NAMALWA (cell line): ENCODE data around the gene PCDH11X.
"Not testable (repeated sequence)": the region's sequence is repeated elsewhere in the genome, so short reads cannot be mapped to it uniquely, and the experiment has no call there.

Experiments used
- DNase-seq: peaks from one replicate; pipeline ENCODE4 v3.0.0-alpha.2; 2015; ENCODE audit warnings: low spot score

Gene PCDH11X, protein sequence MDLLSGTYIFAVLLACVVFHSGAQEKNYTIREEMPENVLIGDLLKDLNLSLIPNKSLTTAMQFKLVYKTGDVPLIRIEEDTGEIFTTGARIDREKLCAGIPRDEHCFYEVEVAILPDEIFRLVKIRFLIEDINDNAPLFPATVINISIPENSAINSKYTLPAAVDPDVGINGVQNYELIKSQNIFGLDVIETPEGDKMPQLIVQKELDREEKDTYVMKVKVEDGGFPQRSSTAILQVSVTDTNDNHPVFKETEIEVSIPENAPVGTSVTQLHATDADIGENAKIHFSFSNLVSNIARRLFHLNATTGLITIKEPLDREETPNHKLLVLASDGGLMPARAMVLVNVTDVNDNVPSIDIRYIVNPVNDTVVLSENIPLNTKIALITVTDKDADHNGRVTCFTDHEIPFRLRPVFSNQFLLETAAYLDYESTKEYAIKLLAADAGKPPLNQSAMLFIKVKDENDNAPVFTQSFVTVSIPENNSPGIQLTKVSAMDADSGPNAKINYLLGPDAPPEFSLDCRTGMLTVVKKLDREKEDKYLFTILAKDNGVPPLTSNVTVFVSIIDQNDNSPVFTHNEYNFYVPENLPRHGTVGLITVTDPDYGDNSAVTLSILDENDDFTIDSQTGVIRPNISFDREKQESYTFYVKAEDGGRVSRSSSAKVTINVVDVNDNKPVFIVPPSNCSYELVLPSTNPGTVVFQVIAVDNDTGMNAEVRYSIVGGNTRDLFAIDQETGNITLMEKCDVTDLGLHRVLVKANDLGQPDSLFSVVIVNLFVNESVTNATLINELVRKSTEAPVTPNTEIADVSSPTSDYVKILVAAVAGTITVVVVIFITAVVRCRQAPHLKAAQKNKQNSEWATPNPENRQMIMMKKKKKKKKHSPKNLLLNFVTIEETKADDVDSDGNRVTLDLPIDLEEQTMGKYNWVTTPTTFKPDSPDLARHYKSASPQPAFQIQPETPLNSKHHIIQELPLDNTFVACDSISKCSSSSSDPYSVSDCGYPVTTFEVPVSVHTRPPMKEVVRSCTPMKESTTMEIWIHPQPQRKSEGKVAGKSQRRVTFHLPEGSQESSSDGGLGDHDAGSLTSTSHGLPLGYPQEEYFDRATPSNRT (N-terminal part only)

GRCh38 chrX:91779135-91779534 is at the start of gene PCDH11X:
PCDH11X (plus strand) TSS chrX:91779375; CDS start chrX:91835505, 56,130 bp downstream.
- DNase-seq, result not testable (repeated sequence)

GRCh38 chrX:91747446-91747845 is 31.7 kb upstream of the PCDH11X start:
- DNase-seq, result not testable (repeated sequence)

DNA sequence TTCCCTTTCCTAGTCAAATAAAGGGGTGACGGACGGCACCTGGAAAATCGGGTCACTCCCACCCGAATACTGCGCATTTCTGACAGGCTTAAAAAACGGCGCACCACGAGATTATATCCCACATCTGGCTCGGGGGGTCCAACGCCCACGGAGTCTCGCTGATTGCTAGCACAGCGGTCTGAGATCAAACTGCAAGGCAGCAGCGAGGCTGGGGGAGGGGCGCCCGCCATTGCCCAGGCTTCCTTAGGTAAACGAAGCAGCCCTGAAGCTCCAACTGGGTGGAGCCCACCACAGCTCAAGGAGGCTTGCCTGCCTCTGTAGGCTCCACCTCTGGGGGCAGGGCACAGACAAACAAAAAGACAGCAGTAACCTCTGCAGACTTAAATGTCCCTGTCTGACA is 26.2 kb upstream of the PCDH11X start:
- not testable (repeated sequence) for DNase-seq

DNA sequence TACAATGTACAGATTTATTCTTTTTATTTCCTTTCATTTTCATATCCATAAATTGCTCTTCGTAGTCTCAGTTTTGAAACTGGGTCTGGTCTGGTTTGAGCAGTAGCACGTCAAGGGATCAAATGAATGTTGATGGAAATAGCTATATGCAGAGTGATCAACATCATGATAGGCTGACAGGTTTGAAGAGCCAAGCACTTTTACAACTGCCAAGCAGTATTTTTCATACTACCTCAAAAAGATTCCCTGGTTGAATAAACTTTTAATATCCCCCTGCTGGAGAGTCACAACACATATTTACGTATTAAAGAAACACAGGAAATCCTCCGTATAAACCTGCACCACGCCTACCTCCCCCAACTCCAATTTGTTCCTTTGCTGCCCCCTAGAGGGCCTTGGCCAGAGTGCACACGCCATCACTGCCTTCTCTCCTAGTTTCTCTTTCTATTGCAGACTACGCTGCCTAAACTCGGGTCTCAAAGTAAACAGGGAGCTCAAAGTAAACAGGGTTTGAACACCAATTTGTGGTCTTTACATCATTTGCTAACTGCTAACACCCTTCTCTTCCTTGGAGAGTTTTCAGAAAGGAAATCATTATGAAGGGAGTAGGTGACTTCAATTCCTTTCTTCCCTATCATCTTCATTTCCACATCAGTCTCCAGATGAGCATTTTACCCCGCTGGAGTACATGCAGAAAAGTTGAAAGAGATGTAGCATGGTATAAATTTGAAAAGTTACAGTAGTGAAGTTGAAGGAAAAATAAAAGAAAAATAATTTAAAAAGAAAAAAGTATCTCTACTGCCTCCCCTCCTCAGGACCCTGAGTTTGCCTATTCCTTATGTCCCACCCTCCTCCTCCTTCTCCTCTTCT is 8.3 kb upstream of the PCDH11X start:
- DNase-seq, result peak; percentile 39

GRCh38 chrX:91773943-91774342 is 5.2 kb upstream of the PCDH11X start:
- DNase-seq, result peak; percentile 35

- not testable (repeated sequence) for DNase-seq
Measured at GRCh38 chrX:91780008-91780407, 833 bp downstream of the PCDH11X start.

DNA sequence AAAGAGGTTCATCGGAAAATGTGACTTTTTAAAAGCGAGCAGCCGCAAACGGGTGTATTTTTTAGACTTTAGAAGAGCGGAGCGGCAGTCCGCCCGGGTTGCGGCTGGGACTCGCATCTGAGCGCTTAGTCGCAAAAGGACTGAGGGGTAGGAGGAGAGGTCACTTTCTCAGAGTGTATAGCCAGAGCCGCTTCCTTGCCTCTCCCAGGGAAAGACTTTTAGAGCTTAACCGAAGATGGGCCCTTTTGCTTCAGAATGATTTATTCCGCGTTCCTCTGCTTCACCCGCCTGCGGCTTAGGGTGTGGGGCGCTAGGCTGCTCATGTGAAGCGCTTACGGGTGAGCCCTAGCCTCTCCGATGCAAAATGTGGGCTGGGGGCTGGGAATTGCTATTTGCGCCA is 1.5 kb downstream of the PCDH11X start:
- DNase-seq, result not testable (repeated sequence)

- DNase-seq, result not testable (repeated sequence)
Measured at GRCh38 chrX:91781553-91782298, 2.6 kb downstream of the PCDH11X start.

- DNase-seq, result not testable (repeated sequence)
Measured at GRCh38 chrX:91782825-91783224, 3.6 kb downstream of the PCDH11X start.

DNA sequence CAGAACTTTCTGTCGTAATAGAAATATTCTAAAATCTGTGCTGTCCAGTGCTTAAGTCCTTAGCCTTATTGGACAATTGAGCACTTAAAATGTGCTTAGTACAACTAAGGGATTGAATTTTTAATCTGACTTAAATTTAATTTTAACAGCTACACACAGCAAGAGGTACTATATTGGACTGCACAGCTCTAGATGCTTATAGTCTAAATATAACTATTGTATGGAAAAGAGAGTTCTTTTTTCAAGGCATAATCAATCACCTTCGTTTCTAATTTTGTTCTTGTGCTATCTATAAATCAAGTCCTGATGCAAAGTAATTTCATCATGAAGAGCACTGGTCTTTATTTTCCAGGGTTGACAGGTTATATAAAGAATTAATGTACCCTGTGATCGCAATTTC is 38.4 kb downstream of the PCDH11X start:
- DNase-seq, result not testable (repeated sequence)

GRCh38 chrX:91825321-91825720 is 46.1 kb downstream of the PCDH11X start:
- DNase-seq, result not testable (repeated sequence)
